ENCODE results near the gene OSBPL2. TPM values are rescaled to one million over a fixed set of nuclear protein-coding genes. Genes with fewer than 3 reads are reported as not detected.

The OSBPL2 gene
- total and polyA plus RNA-seq, 7 donors = 9.6 to 30.9 (median 22.8) TPM

GRCh38 chr20:62335532-62335931, 97.2 kb downstream of the OSBPL2 start:
- intact Hi-C loops (cut with DNase I) = no loop called here
- H3K27me3 ChIP-seq (ENCODE audit: insufficient read depth in 3 of 3, low read length in 2 of 3) = no peaks in the 10 kb centered on the region
- H3K27ac ChIP-seq = no peak overlapping the region
- DNase-seq = peak in 1 of 2 donors; percentile 6
- no peak for TF ChIP-seq CTCF (IDR thresholded peaks at IDR 0.05)
- H3K4me3 ChIP-seq = no peak overlapping the region
- 93 to 99% (median 98%) methylated on average over 6 of the region's 6 CpGs for WGBS, 3 donors
- no peaks in the 10 kb centered on the region for H3K9me3 ChIP-seq
- H3K36me3 ChIP-seq (ENCODE audit: insufficient read depth in 1 of 2, low read depth in 1 of 2) = peaks cover 0 to 70% of the 10 kb centered on the region in 2 donors
- no peak for ATAC-seq
- no peaks in the 10 kb centered on the region for H3K4me1 ChIP-seq

GRCh38 chr20:62336329-62336728, 98.0 kb downstream of the OSBPL2 start:
- Histone ChIP-seq H3K4me1 (no peaks in the 10 kb centered on the region), H3K4me3 (no peak overlapping the region), H3K9me3 (no peaks in the 10 kb centered on the region), H3K27me3 (ENCODE audit: insufficient read depth in 3 of 3, low read length in 2 of 3) (no peaks in the 10 kb centered on the region), H3K27ac (no peak overlapping the region), H3K36me3 (ENCODE audit: insufficient read depth in 1 of 2, low read depth in 1 of 2) (peaks cover 0 to 73% of the 10 kb centered on the region in 2 donors)
- peak in 1 of 2 donors; percentile 5 for DNase-seq
- intact Hi-C loops (cut with DNase I) = no loop called here
- no peak for TF ChIP-seq CTCF (IDR thresholded peaks at IDR 0.05)
- 84 to 87% (median 86%) methylated on average over 11 of the region's 11 CpGs for WGBS, 3 donors
- no peak for ATAC-seq

- Histone ChIP-seq H3K36me3 (ENCODE audit: insufficient read depth in 1 of 2, low read depth in 1 of 2) (peaks cover 0 to 70% of the 10 kb centered on the region in 2 donors), H3K4me3 (no peak overlapping the region), H3K9me3 (no peaks in the 10 kb centered on the region), H3K27me3 (ENCODE audit: insufficient read depth in 3 of 3, low read length in 2 of 3) (no peaks in the 10 kb centered on the region), H3K27ac (no peak overlapping the region), H3K4me1 (no peaks in the 10 kb centered on the region)
- ATAC-seq = peak in 2 of 4 donors; percentile 5 to 11
- WGBS, 3 donors = 93 to 95% (median 94%) methylated on average over 53 of the region's 53 CpGs
- intact Hi-C loops (cut with DNase I) = no loop called here
- DNase-seq = peak in 1 of 2 donors; percentile 12
- TF ChIP-seq CTCF (IDR thresholded peaks at IDR 0.05) = no peak
These were observed 98.6 kb downstream of the OSBPL2 start for GRCh38 chr20:62336775-62337557.

DNA sequence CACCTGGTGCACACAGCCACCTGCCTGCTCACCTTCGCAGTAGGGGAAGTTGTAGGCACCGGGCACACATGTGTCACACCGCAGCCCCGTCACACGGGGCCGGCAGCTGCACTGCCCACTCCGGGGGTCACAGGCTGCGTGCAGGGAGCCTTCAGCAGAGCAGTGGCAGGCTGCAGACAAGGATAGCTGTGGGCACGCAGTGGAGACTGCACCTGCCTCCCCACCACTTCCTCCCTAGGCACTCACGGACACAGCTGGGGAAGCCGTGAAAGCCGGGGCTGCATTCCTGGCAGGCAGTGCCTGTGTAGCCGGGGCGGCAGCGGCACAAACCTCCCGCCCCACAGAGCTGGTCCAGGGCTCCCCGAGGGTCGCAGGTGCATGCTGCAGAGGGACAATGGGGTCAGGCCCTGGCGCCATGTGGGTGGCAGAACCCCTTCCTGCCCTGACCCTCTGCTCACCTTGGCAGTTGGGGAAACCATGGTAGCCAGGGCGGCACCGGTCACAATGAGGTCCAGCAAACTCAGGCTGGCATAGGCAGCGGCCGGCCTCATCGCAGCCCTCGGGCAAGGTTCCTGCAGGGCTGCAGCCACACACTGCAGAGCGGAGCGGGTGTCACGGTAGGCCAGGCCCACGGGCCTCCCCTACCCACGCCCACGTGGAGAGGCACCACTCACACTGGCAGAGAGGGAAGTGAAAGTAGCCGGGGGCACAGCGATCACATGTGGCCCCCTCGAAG, 99.4 kb downstream of the OSBPL2 start:
- no peaks in the 10 kb centered on the region for H3K27me3 ChIP-seq (ENCODE audit: insufficient read depth in 3 of 3, low read length in 2 of 3)
- DNase-seq (peak in 1 of 2 donors; percentile 10), ATAC-seq (peak in 1 of 4 donors; percentile 10)
- H3K27ac ChIP-seq = no peak overlapping the region
- H3K4me3 ChIP-seq = no peak overlapping the region
- H3K4me1 ChIP-seq = no peaks in the 10 kb centered on the region
- peaks cover 0 to 62% of the 10 kb centered on the region in 2 donors for H3K36me3 ChIP-seq (ENCODE audit: insufficient read depth in 1 of 2, low read depth in 1 of 2)
- H3K9me3 ChIP-seq = no peaks in the 10 kb centered on the region
- no peak for TF ChIP-seq CTCF (IDR thresholded peaks at IDR 0.05)
- 87 to 88% (median 88%) methylated on average over 30 to 34 of the region's 34 CpGs for WGBS, 3 donors
- intact Hi-C loops (cut with DNase I) = no loop called here

Data from psoas muscle (tissue), 8 donors.